ENCODE measurements around the gene ENTPD8.
"Not testable (repeated sequence)": the region's sequence is repeated elsewhere in the genome, so short reads cannot be mapped to it uniquely, and the experiment has no call there.

The ENTPD8 gene

DNA sequence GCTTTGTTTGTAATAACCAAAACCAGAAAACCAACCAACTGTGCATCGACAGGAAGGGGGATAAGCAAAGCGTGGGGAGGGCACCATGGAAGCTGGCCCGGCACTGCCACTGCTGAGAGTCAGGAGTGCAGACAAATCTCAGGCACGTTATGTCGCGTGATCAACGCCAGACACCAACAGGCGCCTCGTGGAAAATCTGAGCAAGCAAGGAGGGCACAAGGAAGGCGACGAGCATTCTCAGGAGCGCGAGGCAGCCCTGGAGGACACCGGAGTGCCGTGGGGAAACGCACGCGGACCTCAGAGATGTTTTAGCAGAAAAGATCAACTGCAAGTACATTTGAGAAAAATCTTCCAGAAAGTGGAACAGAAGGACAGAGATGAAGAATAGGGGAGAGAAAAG lies 33.1 kb upstream of the ENTPD8 start:
- Histone ChIP-seq H3K4me3 (no peak overlapping the region), H3K27ac (no peak overlapping the region)
- DNase-seq (ENCODE audit: low spot score) = no peak
- no peak for TF ChIP-seq CTCF (IDR thresholded peaks at IDR 0.05)

DNA sequence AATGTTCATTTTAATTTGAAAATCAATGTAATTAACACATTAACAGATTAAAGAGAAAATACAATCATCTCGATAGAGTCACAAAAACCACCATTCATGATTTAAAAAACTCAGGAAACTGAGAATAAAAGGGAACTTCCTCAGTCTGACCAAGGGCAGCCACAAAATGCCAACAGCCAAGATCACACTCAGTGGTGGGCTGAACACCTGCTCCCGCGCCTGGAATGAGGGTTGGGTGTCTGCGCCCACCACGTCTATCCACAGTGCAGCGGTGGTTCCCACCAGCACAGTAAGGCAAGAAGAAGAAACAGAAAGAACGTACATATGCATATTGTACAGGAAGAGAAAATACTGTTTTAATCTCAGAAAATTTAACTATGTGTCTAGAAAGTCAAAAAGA lies 29.6 kb upstream of the ENTPD8 start:
- no peak overlapping the region for H3K4me3 ChIP-seq

DNA sequence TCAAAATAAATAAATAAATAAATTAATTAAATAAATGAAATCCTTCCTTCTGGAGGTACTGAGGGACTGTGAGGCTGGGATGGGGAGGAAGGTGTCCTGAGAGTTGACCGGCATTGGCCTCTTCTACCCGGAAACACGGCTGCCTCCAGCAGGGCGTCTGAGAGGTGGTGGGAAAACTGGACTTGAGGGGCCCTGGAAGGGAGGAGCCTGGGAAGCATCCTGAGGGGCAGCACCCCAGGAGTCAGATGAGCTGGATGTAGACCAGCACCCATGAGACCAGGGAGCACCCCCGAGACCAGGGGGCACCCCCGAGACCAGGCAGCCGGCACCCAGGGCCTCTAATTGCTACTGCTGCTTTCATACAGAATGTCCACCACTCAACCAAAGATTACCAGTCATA lies 26.7 kb upstream of the ENTPD8 start:
- H3K27ac ChIP-seq = no peak overlapping the region
- H3K4me3 ChIP-seq = no peak overlapping the region
- no peak for TF ChIP-seq CTCF (IDR thresholded peaks at IDR 0.05)
- DNase-seq (ENCODE audit: low spot score) = no peak

More for the DNA sequence above, 29.6 kb upstream of the ENTPD8 start:
- H3K27ac ChIP-seq = no peak overlapping the region
- TF ChIP-seq CTCF (IDR thresholded peaks at IDR 0.05) = no peak
- no peak for DNase-seq (ENCODE audit: low spot score)

DNA sequence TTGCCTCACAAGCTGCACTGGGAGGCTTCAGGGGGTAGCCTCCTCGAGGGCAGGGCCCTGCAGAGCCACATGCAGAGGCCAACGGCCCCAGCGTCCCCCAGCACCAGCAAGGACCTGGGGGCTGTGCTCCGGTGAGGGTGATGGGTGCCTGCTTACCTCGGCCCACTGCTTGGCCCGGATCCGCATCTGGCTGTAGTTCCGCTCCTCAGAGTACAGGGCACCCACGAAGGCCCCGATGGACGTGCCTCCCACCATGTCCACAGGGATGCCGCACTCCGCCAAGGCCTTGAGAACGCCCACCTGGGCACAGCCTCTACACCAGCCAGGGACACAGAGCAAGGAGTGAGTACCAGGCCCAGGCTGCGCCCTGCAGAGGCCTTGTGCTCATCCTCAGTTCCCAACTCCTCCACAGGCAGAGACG lies 26.0 kb upstream of the ENTPD8 start:
- no peak for TF ChIP-seq CTCF (IDR thresholded peaks at IDR 0.05)

GRCh38 chr9:137466389-137467085 lies 25.4 kb upstream of the ENTPD8 start:
- not testable (repeated sequence) for H3K27ac ChIP-seq, H3K4me3 ChIP-seq
- DNase-seq (ENCODE audit: low spot score) = peak; percentile 38

More for the DNA sequence above, 26.0 kb upstream of the ENTPD8 start:
- H3K4me3 ChIP-seq = no peak overlapping the region
- peak; percentile 52 for DNase-seq (ENCODE audit: low spot score)
- H3K27ac ChIP-seq = no peak overlapping the region

- no peak for TF ChIP-seq CTCF (IDR thresholded peaks at IDR 0.05)
- Histone ChIP-seq H3K4me3 (no peak overlapping the region), H3K27ac (no peak overlapping the region)
- peak; percentile 49 for DNase-seq (ENCODE audit: low spot score)
Observed at GRCh38 chr9:137465720-137466388, 24.7 kb upstream of the ENTPD8 start.

GRCh38 chr9:137465000-137465719 lies 24.0 kb upstream of the ENTPD8 start:
- Histone ChIP-seq H3K4me3 (no peak overlapping the region), H3K27ac (no peak overlapping the region)
- no peak for TF ChIP-seq CTCF (IDR thresholded peaks at IDR 0.05)
- peak; percentile 60 for DNase-seq (ENCODE audit: low spot score)

Data from coronary artery (tissue), 2 donors.